Esophagus muscularis mucosa (tissue), 4 donors: ENCODE data around the gene GPRIN1. TPM values are rescaled to one million over a fixed set of nuclear protein-coding genes. Genes with fewer than 3 reads are reported as not detected.
A peak's percentile ranks its signal among the peaks of the same experiment; 100 is the strongest.

Source experiments
- DNase-seq: peaks from one replicate; pipeline ENCODE4 v3.0.0-alpha.2; 2017; ENCODE audit errors: extremely low spot score
- H3K27ac ChIP-seq, 4 donors: fragments of 200-600 bp; sonication (generic); replicated peaks in 1 of 4; 1 replicate in 3 of 4; 2 replicates in 1 of 4; pipeline ENCODE4 v1.5.1; 2016 to 2019; ENCODE audit warnings: mild to moderate bottlenecking in 1 of 4
- H3K27me3 ChIP-seq, 4 donors: fragments of 200-600 bp; sonication (generic); one replicate each; pipeline versions ENCODE4 v1.5.1 to v1.6.0; 2016 to 2019
- H3K36me3 ChIP-seq, 4 donors: fragments of 200-600 bp; sonication (generic); one replicate each; pipeline ENCODE4 v1.5.1; 2016 to 2019
- H3K4me1 ChIP-seq, 4 donors: fragments of 200-600 bp; sonication (generic); one replicate each; pipeline ENCODE4 v1.5.1; 2016 to 2019
- H3K4me3 ChIP-seq, 4 donors: fragments of 200-600 bp; sonication (generic); 1 replicate in 2 of 4; 2 replicates in 2 of 4; pipeline ENCODE4 v1.5.1; 2016 to 2019; ENCODE audit warnings: mild to moderate bottlenecking in 4 of 4, moderate library complexity in 1 of 4
- H3K9me3 ChIP-seq, 4 donors: fragments of 200-600 bp; sonication (generic); 1 replicate in 3 of 4; 2 replicates in 1 of 4; pipeline ENCODE4 v1.5.1; 2016 to 2019
- EP300 ChIP-seq: sonication (generic); formaldehyde crosslinking; IDR thresholded peaks from one replicate; pipeline ENCODE4 v1.6.1; 2017; ENCODE audit warnings: antibody characterized with exemption
- POLR2A ChIP-seq: fragments of 450-650 bp; IDR thresholded peaks from one replicate; pipeline ENCODE4 v1.6.1; 2017; ENCODE audit warnings: antibody characterized with exemption, moderate library complexity, mild to moderate bottlenecking, low read depth
- POLR2AphosphoS5 ChIP-seq, 2 donors: sonication (generic); formaldehyde crosslinking; IDR thresholded peaks; one replicate each; pipeline ENCODE4 v1.6.1; 2017; ENCODE audit warnings: antibody characterized with exemption in 2 of 2
- WGBS: methylation state at CpG from one replicate; pipeline ENCODE4 v1.1.5; 2018; 5-methylcytosine and 5-hydroxymethylcytosine counted together
- intact Hi-C: fragments of 100-400 bp; cut with DNase I; formaldehyde crosslinking; loops from one replicate; pipeline ENCODE4 v1.15.1; 2023
- total RNA-seq, 4 donors: library from RNA; depleted of rRNA; stranded (reverse); fragments of >200 nt; gene quantifications; one replicate each; pipeline versions ENCODE4 v1.1.0 to v1.2.1, GENCODE V29; 2016
- TF ChIP-seq, protein P1 (sequence below), 3 experiments: fragments of 200-600 bp in 2 of 3; fragments of 450-650 bp in 1 of 3; sonication (generic) in 2 of 3; IDR thresholded peaks; one replicate each; pipeline ENCODE4 v1.5.1; 2017 to 2019; ENCODE audit warnings: antibody characterized with exemption in 3 of 3, mild to moderate bottlenecking in 2 of 3, moderate library complexity in 1 of 3

GPRIN1 gene
- total RNA-seq, 4 donors from 2014 or later = 0.42 to 1.0 (median 0.95) TPM

DNA sequence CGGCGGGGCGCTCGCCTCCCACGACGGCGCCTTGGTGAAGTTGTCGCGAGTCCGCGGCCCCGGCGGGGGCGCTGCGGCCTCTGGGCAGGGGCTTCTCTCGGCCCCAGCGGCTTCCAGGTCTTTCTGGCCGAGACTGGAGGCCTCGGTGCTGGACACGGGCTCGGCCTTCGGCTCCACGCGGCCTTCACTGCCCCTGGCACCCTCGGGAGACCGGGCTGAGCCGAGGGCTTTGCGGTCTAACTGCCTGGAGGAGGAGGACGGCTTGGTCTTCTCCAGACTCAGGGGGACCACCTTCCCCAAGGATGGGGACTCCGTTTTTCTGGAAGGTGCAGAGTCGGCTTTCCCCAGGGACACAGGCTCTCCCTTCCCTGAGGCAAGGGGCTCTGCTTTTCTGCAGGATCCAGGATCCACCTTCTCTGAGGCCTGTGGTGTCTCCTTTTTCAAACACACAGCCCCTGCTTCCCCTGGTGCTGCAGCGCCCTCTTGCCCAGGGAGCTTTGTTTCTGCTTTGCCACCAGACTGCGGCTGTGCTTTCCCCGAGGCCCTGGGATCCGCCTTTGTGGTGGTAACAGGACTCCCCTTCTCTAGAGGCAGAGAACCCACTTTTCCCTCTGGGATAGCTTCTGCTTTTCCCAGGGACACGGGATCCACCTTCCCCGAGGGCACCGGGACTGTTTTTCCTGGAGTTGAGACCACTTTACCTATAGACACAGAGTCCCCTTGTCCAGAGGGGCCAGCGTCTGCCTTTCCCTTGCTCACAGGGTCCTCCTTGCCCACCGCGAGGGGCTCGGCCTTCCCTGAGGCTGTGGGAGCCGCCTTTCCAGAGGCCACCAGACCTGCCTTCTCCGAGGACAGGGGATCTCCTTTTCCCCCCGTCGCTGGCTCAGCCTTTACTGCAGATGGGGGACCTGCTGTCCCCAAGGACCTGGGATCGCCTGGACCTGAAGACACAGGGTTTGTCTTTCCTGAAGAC is 12.3 kb downstream of the GPRIN1 start:
- Histone ChIP-seq H3K27me3 (peaks cover 0 to 62% (median 0%) of the 10 kb centered on the region in 4 donors), H3K4me1 (peaks cover 4 to 17% (median 12%) of the 10 kb centered on the region in 4 donors), H3K4me3 (peak overlapping the region; percentile 45 to 58 (median 48)), H3K27ac (no peak overlapping the region), H3K9me3 (no peaks in the 10 kb centered on the region), H3K36me3 (no peaks in the 10 kb centered on the region)
- 90% methylated on average over 21 of the region's 47 CpGs for WGBS
- intact Hi-C loops = no loop called here
- TF ChIP-seq, protein P1, sequence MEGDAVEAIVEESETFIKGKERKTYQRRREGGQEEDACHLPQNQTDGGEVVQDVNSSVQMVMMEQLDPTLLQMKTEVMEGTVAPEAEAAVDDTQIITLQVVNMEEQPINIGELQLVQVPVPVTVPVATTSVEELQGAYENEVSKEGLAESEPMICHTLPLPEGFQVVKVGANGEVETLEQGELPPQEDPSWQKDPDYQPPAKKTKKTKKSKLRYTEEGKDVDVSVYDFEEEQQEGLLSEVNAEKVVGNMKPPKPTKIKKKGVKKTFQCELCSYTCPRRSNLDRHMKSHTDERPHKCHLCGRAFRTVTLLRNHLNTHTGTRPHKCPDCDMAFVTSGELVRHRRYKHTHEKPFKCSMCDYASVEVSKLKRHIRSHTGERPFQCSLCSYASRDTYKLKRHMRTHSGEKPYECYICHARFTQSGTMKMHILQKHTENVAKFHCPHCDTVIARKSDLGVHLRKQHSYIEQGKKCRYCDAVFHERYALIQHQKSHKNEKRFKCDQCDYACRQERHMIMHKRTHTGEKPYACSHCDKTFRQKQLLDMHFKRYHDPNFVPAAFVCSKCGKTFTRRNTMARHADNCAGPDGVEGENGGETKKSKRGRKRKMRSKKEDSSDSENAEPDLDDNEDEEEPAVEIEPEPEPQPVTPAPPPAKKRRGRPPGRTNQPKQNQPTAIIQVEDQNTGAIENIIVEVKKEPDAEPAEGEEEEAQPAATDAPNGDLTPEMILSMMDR (IDR thresholded peaks at IDR 0.05) = no peak
- TF ChIP-seq POLR2AphosphoS5 (IDR thresholded peaks at IDR 0.05) = no peak
- TF ChIP-seq POLR2A = no peak
- no peak for TF ChIP-seq EP300
- DNase-seq = no peak

DNA sequence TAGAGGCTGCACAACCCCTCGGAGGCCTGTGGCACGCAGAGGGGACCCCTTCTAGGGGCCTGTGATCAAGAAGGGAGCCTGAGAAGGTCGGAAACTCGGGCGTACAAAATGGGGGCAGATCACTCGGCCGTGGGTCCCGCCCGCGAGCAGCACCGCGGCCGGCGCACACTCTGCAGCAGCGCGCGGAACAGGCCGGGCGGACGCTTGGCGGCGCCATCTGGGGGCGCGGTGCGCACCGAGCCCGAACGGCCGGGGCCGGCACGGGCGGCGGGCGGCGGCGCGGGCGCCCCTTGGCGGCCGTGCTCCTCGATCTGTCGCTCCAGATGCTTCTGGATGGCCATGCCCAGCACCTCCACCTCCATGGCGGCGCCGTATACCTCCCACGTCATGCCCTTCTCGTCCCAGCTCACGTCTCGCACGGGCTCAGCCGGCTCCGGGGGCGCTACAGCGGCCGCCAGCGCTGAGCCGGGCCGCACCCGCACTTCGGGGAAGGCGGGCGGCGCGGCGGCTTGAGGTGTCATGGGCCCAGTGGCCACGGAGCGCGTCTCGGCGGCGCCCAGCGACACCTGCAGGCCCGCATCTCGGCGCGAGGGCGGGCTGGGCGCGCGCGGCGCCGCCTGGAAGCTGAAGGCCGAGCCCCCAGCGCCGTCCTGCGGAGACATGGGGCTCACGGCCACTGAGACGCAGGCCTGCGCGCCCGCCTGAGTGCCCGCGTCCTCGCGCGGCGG is 13.1 kb downstream of the GPRIN1 start:
- intact Hi-C loops = no loop called here
- H3K9me3 ChIP-seq = no peaks in the 10 kb centered on the region
- no peaks in the 10 kb centered on the region for H3K36me3 ChIP-seq
- TF ChIP-seq POLR2AphosphoS5 (IDR thresholded peaks at IDR 0.05) = no peak
- TF ChIP-seq, protein P1 (IDR thresholded peaks at IDR 0.05) = peak in 1 of 3 experiments; percentile 15
- peak overlapping the region; percentile 45 to 58 (median 48) for H3K4me3 ChIP-seq
- no peak overlapping the region for H3K27ac ChIP-seq
- peaks cover 0 to 65% (median 0%) of the 10 kb centered on the region in 4 donors for H3K27me3 ChIP-seq
- DNase-seq = no peak
- 9% methylated on average over 9 of the region's 98 CpGs for WGBS
- peaks cover 4 to 17% (median 12%) of the 10 kb centered on the region in 4 donors for H3K4me1 ChIP-seq

DNA sequence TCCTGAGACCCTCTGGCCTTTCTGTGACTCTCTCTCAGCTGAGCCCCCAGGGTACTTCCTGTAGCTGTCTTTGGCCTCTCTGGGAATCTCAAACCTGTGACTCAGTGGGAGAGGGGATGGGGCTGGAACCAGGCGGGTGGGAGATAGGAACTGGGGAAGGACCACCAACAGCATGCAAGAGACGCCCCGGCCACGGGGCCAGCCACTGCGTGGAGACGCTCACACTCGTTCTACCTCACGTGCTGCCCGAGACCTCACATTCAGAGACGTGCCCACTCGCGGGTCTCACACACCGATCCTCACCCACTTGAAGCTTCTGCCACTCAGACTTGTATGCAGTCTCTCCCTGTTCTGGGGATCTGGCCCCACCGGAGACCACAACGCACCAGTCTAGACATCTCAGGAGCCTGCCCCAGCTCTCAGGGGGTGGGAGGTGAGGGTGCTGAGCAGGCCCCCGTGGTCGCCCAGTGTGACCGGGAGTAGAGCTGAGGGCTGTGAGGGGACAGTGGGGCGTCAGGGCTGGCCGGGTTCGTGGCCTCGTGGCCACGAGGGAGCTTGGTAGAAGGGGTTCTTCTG is 13.8 kb downstream of the GPRIN1 start:
- Histone ChIP-seq H3K27me3 (peaks cover 0 to 65% (median 0%) of the 10 kb centered on the region in 4 donors), H3K4me1 (peaks cover 4 to 17% (median 12%) of the 10 kb centered on the region in 4 donors), H3K27ac (no peak overlapping the region), H3K4me3 (peak overlapping the region; percentile 45 to 58 (median 48)), H3K9me3 (no peaks in the 10 kb centered on the region), H3K36me3 (no peaks in the 10 kb centered on the region)
- TF ChIP-seq EP300 (no peak), POLR2AphosphoS5 (IDR thresholded peaks at IDR 0.05) (no peak), POLR2A (no peak)
- TF ChIP-seq, protein P1 (IDR thresholded peaks at IDR 0.05) = no peak
- intact Hi-C loops = no loop called here
- 84% methylated on average over 21 of the region's 23 CpGs for WGBS
- DNase-seq = no peak

DNA sequence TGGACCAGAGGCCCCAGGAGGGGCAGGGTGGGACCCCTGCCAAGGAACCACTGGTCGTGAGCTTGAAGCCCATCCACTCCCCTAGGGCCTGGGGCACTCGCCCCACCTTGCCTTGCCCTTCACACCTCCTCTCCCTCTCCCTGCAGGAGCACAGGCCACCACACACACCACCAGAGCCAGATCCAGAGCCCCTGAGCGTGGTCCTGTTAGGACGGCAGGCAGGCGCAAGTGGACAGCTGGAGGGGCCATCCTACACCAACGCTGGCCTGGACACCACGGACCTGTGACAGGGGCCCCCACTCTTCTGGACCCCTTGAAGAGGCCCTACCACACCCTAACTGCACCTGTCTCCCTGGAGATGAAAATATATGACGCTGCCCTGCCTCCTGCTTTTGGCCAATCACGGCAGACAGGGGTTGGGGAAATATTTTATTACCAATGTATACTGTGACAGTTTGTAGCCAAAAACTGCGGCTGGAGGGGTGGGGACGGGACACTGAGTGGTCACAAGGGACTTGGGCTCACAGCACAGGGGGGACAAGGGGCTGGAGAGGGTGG is 14.5 kb downstream of the GPRIN1 start:
- H3K4me3 ChIP-seq = no peak overlapping the region
- peaks cover 4 to 17% (median 12%) of the 10 kb centered on the region in 4 donors for H3K4me1 ChIP-seq
- no peak overlapping the region for H3K27ac ChIP-seq
- H3K36me3 ChIP-seq = no peaks in the 10 kb centered on the region
- TF ChIP-seq POLR2AphosphoS5 (IDR thresholded peaks at IDR 0.05) = no peak
- TF ChIP-seq, protein P1 (IDR thresholded peaks at IDR 0.05) = no peak
- TF ChIP-seq EP300 = no peak
- TF ChIP-seq POLR2A = no peak
- WGBS = 83% methylated on average over 11 of the region's 11 CpGs
- DNase-seq = no peak
- no peaks in the 10 kb centered on the region for H3K9me3 ChIP-seq
- intact Hi-C loops = no loop called here
- peaks cover 0 to 65% (median 0%) of the 10 kb centered on the region in 4 donors for H3K27me3 ChIP-seq
